ENCODE results near the gene CLN3. TPM values are rescaled to one million over a fixed set of nuclear protein-coding genes. Genes with fewer than 3 reads are reported as not detected.
A peak's percentile ranks its signal among the peaks of the same experiment; 100 is the strongest.

Gene CLN3
- polyA plus RNA-seq, 3 donors = 37.0 to 113 (median 50.2) TPM

GRCh38 chr16:28532940-28533647 is 41.2 kb upstream of the CLN3 start:
- H3K4me3 ChIP-seq (replicated peaks in 1 of 3; ENCODE audit: low read depth in 2 of 3, low read length in 3 of 3) = no peak overlapping the region
- no peaks in the 10 kb centered on the region for H3K36me3 ChIP-seq (replicated peaks in 1 of 2; ENCODE audit: control insufficient read depth in 1 of 2, insufficient read depth in 2 of 2, low read length in 2 of 2)
- no peak overlapping the region for H3K9ac ChIP-seq (ENCODE audit: insufficient read depth, low read length, poor library complexity, severe bottlenecking)
- Mint-ChIP-seq H3K9me3 (peaks cover 0 to 4% (median 2%) of the 10 kb centered on the region in 7 donors), H3K27me3 (ENCODE audit: low read depth in 3 of 3) (peaks cover 0 to 5% (median 0%) of the 10 kb centered on the region in 3 donors), H3K4me1 (peaks cover 45% of the 10 kb centered on the region), H3K36me3 (peaks cover 0 to 9% of the 10 kb centered on the region in 2 donors), H3K27ac (peak overlapping the region; percentile 96 to 99 (median 98)), H3K4me3 (no peak overlapping the region)
- H3K9me3 ChIP-seq (replicated peaks in 1 of 2; ENCODE audit: control insufficient read depth in 1 of 2, insufficient read depth in 1 of 2, low read length in 2 of 2) = no peaks in the 10 kb centered on the region
- H3K4me2 ChIP-seq (replicated peaks; ENCODE audit: extremely low read depth, low read length, poor library complexity, severe bottlenecking) = no peak overlapping the region
- peak overlapping the region; percentile 69 to 91 for H3K27ac ChIP-seq (ENCODE audit: low read depth in 1 of 2, low read length in 2 of 2)
- no peak for TF ChIP-seq CTCF (IDR thresholded peaks at IDR 0.05)
- H3K27me3 ChIP-seq (ENCODE audit: control insufficient read depth in 2 of 2, insufficient read depth in 2 of 2, low read length in 2 of 2) = no peaks in the 10 kb centered on the region
- DNase-seq = no peak
- H2AFZ ChIP-seq (ENCODE audit: insufficient read depth, low read depth, low read length, poor library complexity, severe bottlenecking) = peak overlapping the region; percentile 47
- no peaks in the 10 kb centered on the region for H3K79me2 ChIP-seq (ENCODE audit: insufficient read depth, low read length)
- intact Hi-C loops (cut with micrococcal nuclease) = no loop called here
- 100% methylated on average over 1 of the region's 5 CpGs for WGBS (ENCODE audit: insufficient coverage)
- peaks cover 38 to 47% of the 10 kb centered on the region in 2 donors for H3K4me1 ChIP-seq (ENCODE audit: control insufficient read depth in 1 of 2, insufficient read depth in 2 of 2, low read length in 2 of 2)
- H4K20me1 ChIP-seq (ENCODE audit: insufficient read depth, low read length) = no peaks in the 10 kb centered on the region

GRCh38 chr16:28531777-28532744 is 40.2 kb upstream of the CLN3 start:
- no peak for TF ChIP-seq CTCF (IDR thresholded peaks at IDR 0.05)
- Mint-ChIP-seq H3K27ac (peak overlapping the region; percentile 31 to 96 (median 88)), H3K4me1 (peaks cover 39% of the 10 kb centered on the region), H3K27me3 (ENCODE audit: low read depth in 3 of 3) (peaks cover 0 to 5% (median 0%) of the 10 kb centered on the region in 3 donors), H3K4me3 (peak overlapping the region; percentile 14 to 21), H3K36me3 (peaks cover 0 to 9% of the 10 kb centered on the region in 2 donors), H3K9me3 (peaks cover 0 to 3% (median 2%) of the 10 kb centered on the region in 7 donors)
- H3K27me3 ChIP-seq (ENCODE audit: control insufficient read depth in 2 of 2, insufficient read depth in 2 of 2, low read length in 2 of 2) = no peaks in the 10 kb centered on the region
- H3K4me1 ChIP-seq (ENCODE audit: control insufficient read depth in 1 of 2, insufficient read depth in 2 of 2, low read length in 2 of 2) = peaks cover 38 to 44% of the 10 kb centered on the region in 2 donors
- H3K36me3 ChIP-seq (replicated peaks in 1 of 2; ENCODE audit: control insufficient read depth in 1 of 2, insufficient read depth in 2 of 2, low read length in 2 of 2) = no peaks in the 10 kb centered on the region
- H2AFZ ChIP-seq (ENCODE audit: insufficient read depth, low read depth, low read length, poor library complexity, severe bottlenecking) = no peak overlapping the region
- no peak overlapping the region for H3K9ac ChIP-seq (ENCODE audit: insufficient read depth, low read length, poor library complexity, severe bottlenecking)
- peak overlapping the region; percentile 3 to 24 for H3K27ac ChIP-seq (ENCODE audit: low read depth in 1 of 2, low read length in 2 of 2)
- no peaks in the 10 kb centered on the region for H3K79me2 ChIP-seq (ENCODE audit: insufficient read depth, low read length)
- no peak overlapping the region for H3K4me2 ChIP-seq (replicated peaks; ENCODE audit: extremely low read depth, low read length, poor library complexity, severe bottlenecking)
- intact Hi-C loops (cut with micrococcal nuclease) = no loop called here
- H3K4me3 ChIP-seq (replicated peaks in 1 of 3; ENCODE audit: low read depth in 2 of 3, low read length in 3 of 3) = peak overlapping the region in 1 of 3 experiments; percentile 9
- no peaks in the 10 kb centered on the region for H4K20me1 ChIP-seq (ENCODE audit: insufficient read depth, low read length)
- no peaks in the 10 kb centered on the region for H3K9me3 ChIP-seq (replicated peaks in 1 of 2; ENCODE audit: control insufficient read depth in 1 of 2, insufficient read depth in 1 of 2, low read length in 2 of 2)
- DNase-seq = peak; percentile 27 to 61 (median 38)
- WGBS (ENCODE audit: insufficient coverage) = 81% methylated on average over 5 of the region's 9 CpGs
